ENCODE data around the gene TRUB1.
"Not testable (repeated sequence)": the region's sequence is repeated elsewhere in the genome, so short reads cannot be mapped to it uniquely, and the experiment has no call there.

The TRUB1 gene

DNA sequence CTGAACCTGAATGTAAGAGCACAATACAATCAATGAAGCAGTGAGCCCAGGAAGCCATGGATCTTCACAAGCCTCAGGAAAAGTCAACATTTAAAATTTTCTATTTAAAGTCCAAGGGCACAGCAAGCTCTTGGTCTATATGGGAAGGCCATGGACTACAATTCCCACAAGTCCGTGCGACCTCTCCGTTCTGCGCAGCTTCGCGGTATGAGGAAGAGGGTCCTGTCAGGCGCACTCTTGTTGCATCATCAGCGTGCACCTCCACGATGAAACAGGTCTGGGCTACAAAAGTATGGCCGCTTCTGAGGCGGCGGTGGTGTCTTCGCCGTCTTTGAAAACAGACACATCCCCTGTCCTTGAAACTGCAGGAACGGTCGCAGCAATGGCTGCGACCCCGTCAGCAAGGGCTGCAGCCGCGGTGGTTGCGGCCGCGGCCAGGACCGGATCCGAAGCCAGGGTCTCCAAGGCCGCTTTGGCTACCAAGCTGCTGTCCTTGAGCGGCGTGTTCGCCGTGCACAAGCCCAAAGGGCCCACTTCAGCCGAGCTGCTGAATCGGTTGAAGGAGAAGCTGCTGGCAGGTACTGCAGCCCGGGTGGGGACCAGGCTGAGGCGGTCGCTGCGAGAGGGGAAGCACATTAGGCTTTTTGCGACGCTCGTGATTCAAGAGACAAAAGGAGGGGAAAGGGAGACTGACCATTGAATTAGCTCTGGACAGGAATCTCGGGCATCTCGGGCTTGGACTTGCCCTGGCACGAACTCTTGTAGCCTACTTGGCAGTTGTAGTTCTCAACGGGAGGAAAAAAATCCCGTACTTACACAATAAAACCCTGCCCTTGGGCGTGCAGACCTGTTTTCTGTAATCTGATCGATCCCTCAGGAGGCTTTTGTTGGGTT, at the start of gene TRUB1:
TSS of gene TRUB1 (plus strand) at position 234 of the 894 bp plus-strand sequence. CDS start at position 293, 59 bp downstream.
- DNase-seq, result peak; percentile 92 to 93

DNA sequence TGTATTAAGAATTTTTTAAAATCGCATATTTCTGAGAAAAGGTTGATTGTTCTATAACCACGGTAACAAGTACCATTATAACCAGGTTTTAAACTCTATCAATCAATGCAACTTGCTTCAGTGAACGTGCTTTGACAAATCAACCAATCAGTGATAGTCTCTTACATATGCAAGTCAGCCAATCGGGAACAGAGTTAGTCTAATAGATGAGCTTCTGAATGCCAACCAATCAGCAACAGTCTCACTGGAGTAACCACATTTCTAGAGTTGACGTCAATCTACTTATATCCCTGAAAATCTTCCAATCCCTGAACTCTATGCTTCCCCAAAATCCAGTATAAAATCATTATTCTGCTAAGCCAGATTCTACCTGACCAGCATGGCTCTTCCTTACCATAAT, 44.7 kb upstream of the TRUB1 start:
- no peak for DNase-seq

- no peak for DNase-seq
Observed at GRCh38 chr10:114894911-114895310, 43.1 kb upstream of the TRUB1 start.

- not testable (repeated sequence) for DNase-seq
Observed at GRCh38 chr10:114897011-114897410, 41.0 kb upstream of the TRUB1 start.

- no peak for DNase-seq
Observed at GRCh38 chr10:114897593-114897992, 40.4 kb upstream of the TRUB1 start.

DNA sequence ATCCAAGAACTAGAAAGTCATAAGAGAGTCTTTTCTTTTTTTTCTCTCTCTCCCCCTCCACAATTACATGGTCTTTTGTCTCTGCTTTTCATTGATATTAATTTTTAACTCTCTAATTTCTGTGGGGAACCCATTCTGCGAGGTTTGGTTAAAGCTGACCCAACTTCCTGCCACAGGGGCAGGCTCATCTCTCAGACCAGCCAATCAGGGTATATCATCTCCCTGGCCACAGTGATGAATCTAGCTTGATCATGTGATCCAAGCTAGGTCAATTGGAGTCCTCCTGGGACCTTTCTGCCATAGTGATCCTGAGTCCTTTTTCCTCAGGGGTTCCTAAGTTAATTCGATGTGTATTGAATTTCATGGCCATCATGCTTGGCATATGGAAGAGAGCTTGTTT, 38.0 kb upstream of the TRUB1 start:
- DNase-seq, result no peak

- DNase-seq, result no peak
Observed at GRCh38 chr10:114900658-114901057, 37.3 kb upstream of the TRUB1 start.

GRCh38 chr10:114902151-114902550, 35.8 kb upstream of the TRUB1 start:
- DNase-seq, result no peak

DNA sequence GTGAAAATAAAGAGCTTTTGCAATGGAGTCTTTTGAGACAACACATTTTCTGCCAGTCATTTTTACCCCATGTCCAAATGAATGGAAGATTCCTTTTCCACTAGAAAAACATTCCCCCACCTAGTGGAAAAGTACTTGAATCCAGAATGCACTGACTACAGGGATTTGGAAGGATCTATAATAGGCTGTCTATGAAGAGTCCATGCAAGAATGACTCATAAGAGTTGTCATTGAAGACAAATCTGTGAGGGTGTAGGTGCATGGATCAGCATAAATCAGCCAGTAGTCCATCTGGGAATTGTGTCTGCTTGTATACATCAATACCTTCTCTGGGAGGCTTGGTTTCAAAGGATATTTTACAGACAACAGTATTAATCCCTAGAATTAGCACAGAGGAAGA, 32.5 kb upstream of the TRUB1 start:
- DNase-seq, result no peak

GRCh38 chr10:114906981-114907380, 31.0 kb upstream of the TRUB1 start:
- no peak for DNase-seq

- no peak for DNase-seq
Observed at GRCh38 chr10:114908896-114909295, 29.1 kb upstream of the TRUB1 start.

GRCh38 chr10:114911052-114911711, 26.8 kb upstream of the TRUB1 start:
- DNase-seq, result no peak

GRCh38 chr10:114911801-114912469, 26.1 kb upstream of the TRUB1 start:
- no peak for DNase-seq

- DNase-seq, result no peak
Observed at GRCh38 chr10:114912470-114912859, 25.5 kb upstream of the TRUB1 start.

DNA sequence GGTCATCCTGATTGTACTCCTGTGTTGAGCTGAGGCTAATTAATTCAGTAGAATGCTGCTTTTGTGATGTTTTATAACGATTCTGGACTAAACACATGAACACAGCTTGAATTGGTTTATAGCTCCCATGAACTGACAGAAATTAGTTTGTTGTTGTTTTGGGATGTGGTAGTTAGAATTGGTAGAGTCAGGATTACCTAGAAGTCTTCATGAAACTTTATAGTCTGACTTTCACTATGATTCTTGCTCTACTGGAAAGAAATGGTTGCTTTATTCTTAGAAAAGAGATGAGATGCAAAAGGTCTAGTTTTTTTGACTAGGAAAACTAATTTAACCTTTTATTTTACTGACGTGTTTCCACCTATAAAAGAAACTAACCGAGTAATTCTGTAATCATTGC, 23.4 kb upstream of the TRUB1 start:
- no peak for DNase-seq

DNA sequence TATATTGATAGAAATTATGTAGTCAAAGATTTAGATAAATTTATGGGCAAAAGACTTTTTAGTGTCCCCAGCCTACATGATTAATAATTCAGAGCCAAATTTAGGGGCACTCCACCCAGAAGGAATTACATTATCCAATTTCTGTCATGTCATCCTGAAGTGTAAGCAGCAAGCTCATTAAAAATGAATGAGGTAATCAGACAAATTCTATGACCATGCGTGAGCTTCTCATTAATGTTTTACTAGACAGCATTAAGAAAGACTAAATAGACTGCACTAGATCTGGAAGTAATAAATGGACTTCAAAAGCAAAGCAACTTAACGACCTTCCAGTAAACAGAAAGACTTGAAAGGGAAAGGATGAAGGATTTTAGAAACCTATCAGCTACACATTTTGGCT, 22.7 kb upstream of the TRUB1 start:
- no peak for DNase-seq

GRCh38 chr10:114916653-114917052, 21.3 kb upstream of the TRUB1 start:
- no peak for DNase-seq

- no peak for DNase-seq
Observed at GRCh38 chr10:114917459-114917858, 20.5 kb upstream of the TRUB1 start.

GRCh38 chr10:114917927-114918672, 19.9 kb upstream of the TRUB1 start:
- no peak for DNase-seq

GRCh38 chr10:114920459-114920858, 17.5 kb upstream of the TRUB1 start:
- DNase-seq, result no peak

DNA sequence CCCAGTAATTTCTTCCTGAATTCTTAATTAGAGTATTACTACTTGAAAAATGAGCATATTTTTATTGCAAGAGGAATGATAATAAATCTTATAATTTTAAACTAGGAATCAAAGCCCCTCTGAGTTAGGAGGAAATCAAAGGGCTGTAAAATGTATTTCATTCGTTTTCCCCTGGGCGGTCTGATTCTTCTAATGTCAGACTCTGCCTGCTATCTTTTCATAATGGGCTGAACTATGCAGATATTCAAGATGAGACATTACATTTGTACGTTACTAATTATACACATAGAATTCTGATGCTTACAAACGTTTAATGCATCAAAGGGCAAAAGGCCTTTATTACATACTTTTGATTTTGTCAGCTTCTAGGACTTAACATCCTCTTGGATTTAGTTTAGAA, 16.0 kb upstream of the TRUB1 start:
- DNase-seq, result no peak

- no peak for DNase-seq
Observed at GRCh38 chr10:114923551-114923950, 14.4 kb upstream of the TRUB1 start.
